Hematopoietic multipotent progenitor cell treated with erythropoietin and hydrocortisone succinate and interleukin-3 and kit ligand, for 4 days (in vitro differentiated cells): Measurements from ENCODE around the gene TOMM40L.
A peak's percentile ranks its signal among the peaks of the same experiment; 100 is the strongest.

Source experiments
- DNase-seq: peaks from one replicate; pipeline ENCODE4 v3.0.0-alpha.2; 2015

TOMM40L gene

DNA sequence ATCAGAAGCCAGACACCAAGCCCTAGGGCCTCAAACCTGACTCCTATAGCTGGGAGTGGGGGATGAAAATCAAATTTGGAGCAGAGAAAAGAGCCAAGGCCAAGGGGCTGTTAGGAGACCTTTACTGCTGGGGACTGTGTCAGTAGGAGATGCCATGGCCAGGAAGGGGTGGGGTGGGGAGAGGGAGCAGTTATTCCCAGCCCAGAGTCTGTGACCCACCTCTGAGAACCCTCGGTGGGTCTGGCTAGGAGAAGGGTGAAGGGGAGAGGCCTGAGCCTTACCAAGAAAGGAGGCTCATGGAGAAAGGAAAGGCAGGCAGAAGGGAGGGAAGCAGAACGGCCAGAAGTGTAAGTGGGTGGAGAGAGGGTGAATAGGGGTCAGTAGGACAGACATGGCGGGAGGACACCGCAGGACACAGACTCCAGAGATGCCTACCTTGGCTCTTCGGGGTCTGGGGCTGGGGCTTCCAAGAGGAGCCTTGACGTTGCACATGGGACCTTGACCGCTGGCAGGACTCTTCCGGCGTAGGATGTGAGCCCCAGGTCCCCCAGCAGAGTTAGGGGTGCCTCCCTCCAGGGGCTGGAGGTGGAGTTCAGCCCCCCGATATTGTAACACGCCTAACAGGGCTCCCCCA lies 28.2 kb upstream of the TOMM40L start:
- DNase-seq = no peak

DNA sequence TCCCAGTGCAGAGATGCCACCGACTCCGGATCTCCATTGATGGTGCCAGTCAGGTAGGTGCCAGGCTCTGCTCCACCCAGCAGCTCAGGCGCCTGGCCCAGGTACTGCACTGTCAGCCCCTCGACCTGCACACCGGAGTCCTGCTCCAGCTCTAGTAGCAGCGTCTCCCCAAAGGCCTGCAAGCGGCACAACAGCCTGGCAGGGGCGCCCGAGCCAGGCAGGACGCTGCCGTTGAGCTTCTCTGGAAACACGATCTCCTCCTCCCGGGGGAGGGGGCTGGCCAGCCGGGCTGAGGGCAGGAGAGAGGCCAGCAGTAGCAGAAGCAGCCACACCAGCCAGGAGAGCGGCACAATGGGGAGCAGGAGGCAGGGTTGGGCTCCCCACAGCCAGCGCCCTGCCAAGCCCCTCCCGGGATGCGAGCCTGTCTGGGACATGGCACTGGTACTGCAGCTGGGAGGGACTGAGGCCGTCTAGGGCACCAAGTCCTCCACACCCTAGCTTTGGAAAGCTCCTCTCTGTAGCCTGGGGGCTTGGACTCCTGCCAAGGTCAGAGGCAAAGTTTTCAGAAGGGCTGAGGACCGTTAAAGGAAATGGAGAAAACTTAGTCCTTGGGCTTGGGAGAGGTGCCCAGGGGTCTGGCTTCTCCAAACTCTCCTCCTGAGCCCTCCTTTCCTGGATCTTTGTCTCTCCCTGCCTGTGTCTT lies 27.5 kb upstream of the TOMM40L start:
- DNase-seq = peak; percentile 52

DNA sequence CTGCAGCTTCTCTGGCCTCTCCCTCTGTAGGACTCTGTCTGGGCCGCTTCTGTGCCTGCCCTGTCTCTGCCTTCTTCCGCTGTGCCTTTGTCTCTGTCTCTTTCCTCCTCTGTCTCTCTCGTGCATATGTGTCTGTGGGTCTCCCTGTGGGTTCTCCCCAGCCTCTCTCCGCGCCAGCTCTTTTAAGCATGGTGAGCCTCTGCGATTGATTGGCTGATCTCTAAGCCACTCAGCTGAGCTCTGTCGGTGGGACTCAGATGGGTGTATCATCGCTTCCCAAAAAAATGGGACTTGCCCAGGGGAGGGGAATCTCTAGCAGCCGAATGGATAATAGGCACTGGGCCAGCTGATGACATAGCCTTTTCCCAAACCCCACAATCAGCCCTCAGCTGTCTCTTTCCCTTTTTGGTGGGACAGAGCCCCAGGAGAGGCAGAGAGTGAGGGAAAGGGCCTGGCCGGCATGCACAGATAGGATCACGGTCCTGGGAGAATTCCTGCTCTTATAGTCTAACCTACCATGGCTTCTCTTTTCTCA lies 26.9 kb upstream of the TOMM40L start, which contains the start of gene ADAMTS4:
TSS of gene ADAMTS4 (minus strand) at position 158 of the 535 bp plus-strand sequence. CDS start 427 bp downstream, outside the sequence.
- no peak for DNase-seq

- no peak for DNase-seq
These were observed 26.2 kb upstream of the TOMM40L start for GRCh38 chr1:161199506-161200139.

GRCh38 chr1:161200421-161200991 lies 25.4 kb upstream of the TOMM40L start:
- no peak for DNase-seq

DNA sequence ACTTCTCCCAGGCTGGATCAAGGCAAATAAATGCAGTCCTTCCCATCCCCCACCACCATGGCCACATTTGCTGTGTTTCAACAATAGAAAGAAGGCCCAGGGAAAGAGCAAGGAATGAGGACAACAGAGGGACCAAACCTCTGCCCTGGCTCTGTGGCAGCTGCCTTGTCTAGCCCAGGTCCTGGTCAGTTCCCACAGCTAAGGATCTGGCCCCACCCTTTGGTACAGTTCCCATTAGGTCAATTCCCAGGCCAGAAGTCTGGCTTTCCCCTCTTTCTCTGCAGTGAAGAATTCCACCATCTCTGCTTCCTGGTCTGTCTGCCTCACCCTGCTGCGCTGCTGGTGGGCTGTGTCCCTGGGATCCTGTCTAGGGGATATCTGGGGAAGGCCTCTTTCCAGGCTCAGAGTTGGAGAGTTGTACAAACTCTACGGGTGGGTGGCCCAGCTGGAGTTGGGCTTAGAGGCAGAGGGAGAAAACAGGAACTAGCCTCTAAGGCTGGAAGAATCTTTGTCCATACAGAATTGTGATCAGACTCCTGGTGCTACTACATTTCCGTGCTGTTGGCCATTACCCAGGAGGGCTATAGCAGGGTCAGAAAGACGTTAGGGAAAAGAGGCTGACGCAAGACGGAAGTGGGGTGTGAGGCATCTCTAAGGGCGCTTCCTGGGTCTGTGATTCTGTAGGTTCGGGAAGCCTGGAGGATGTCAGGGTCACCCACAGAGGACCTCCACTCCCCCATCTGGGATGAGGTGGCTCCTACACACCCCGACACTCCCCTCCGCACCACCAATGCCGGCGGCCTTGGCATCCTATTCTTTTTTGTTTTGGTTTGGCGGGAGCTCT lies 24.6 kb upstream of the TOMM40L start:
- peak; percentile 53 for DNase-seq

- peak; percentile 100 for DNase-seq
These were observed 23.8 kb upstream of the TOMM40L start, which contains the start of gene NDUFS2 for GRCh38 chr1:161201836-161202712. Gene NDUFS2 (plus strand): TSS chr1:161202367. CDS start chr1:161202386, 19 bp downstream.

GRCh38 chr1:161206411-161207140 lies 19.3 kb upstream of the TOMM40L start:
- no peak for DNase-seq

GRCh38 chr1:161207173-161207572 lies 18.7 kb upstream of the TOMM40L start:
- DNase-seq = no peak

- DNase-seq = peak; percentile 94
These were observed 16.0 kb upstream of the TOMM40L start for GRCh38 chr1:161209790-161210409.

- DNase-seq = no peak
These were observed 11.5 kb upstream of the TOMM40L start for GRCh38 chr1:161214369-161214768.

- peak; percentile 88 for DNase-seq
These were observed 10.8 kb upstream of the TOMM40L start, which contains the start of gene FCER1G for GRCh38 chr1:161215076-161215475. Gene FCER1G (plus strand): TSS chr1:161215295. CDS start chr1:161215322, 27 bp downstream.

GRCh38 chr1:161216945-161217712 lies 8.7 kb upstream of the TOMM40L start:
- DNase-seq = peak; percentile 75

- no peak for DNase-seq
These were observed 8.0 kb upstream of the TOMM40L start for GRCh38 chr1:161217831-161218230.

DNA sequence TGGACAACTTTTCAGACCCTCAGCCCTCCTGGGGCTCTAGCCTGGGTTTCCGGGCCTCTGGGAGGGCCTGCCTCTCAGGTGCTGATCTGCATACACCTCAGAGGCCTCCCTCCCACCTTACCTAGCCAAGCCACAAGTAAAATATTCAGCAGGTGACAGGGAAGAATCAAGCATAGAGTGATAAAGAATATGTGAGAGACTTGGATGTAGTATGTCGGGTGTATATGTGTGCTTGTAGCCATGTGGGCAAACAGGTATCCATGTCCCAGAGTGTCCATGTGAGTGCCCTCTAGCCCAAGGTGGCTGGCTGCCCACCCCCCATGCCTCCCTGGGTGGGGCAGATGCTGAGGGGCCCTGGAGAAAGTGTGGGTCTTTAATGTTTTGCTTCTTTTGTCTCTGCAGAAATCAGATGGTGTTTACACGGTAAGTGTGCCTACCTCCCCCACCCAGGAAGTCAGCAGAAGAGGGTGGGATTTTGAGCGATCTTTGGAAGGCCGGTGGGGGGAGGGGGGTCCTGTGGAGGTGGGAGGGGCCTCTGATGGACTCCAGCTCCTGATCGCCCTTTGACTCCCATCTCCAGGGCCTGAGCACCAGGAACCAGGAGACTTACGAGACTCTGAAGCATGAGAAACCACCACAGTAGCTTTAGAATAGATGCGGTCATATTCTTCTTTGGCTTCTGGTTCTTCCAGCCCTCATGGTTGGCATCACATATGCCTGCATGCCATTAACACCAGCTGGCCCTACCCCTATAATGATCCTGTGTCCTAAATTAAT lies 7.4 kb upstream of the TOMM40L start:
- no peak for DNase-seq

DNA sequence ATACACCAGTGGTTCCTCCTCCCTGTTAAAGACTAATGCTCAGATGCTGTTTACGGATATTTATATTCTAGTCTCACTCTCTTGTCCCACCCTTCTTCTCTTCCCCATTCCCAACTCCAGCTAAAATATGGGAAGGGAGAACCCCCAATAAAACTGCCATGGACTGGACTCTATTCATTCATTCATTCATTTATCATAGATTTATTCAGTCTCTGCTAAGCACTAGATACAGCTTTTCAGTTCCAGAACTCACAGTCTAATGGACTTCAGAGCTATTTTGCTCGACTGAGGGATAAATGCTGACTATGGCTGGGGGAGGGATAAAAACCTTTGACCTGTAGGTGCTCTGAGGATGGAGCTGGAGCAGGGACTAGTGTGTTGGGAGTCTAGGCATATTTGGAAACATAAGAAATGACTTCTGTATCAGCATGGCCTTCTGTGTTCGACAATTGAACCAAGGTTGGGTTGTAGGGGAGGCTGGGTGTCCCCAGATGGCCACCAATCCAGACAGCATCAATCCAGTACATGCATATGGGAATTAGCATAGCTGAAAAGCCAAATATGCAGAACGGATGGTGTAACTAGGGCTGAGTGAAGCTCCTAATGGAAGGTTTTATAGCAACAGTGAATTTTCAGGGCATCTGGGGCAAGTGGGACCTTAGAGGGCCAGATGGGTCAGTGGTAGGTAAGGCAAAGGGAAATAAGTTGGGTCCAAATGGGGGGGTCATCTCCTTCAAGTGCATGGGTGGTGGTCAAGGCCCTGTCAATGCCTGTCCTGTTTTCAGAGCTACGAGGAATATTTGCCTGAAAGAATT lies 6.6 kb upstream of the TOMM40L start:
- DNase-seq = no peak

GRCh38 chr1:161220002-161220401 lies 5.9 kb upstream of the TOMM40L start:
- no peak for DNase-seq
